Activated CD4-positive, alpha-beta memory T cell treated with anti-CD3 and anti-CD28 coated beads, Interleukin-2, amount 10 ng/mL, durations not matched to agents 7 days and 5 days (primary cell): ENCODE results near the gene SFI1. TPM values are rescaled to one million over a fixed set of nuclear protein-coding genes. Genes with fewer than 3 reads are reported as not detected.

Source experiments
- CTCF ChIA-PET: fragments of 350-600 bp; sonication (Branson Sonifier 250); formaldehyde crosslinking; loops from one replicate; lab custom pipeline; 2021; ENCODE audit warnings: antibody characterized with exemption, inconsistent platforms; lab: Charles Lee
- POLR2A ChIA-PET: fragments of 350-600 bp; sonication (Branson Sonifier 250); formaldehyde crosslinking; loops from one replicate; lab custom pipeline; 2021; ENCODE audit warnings: antibody characterized with exemption; lab: Charles Lee
- DNase-seq: peaks from one replicate; pipeline ENCODE4 v3.0.0-alpha.2; 2020
- H3K27ac Mint-ChIP-seq: one replicate; pipeline ENCODE4 v1.8.0; 2021; ENCODE audit warnings: mild to moderate bottlenecking, mixed read lengths
- H3K27me3 Mint-ChIP-seq: one replicate; pipeline ENCODE4 v1.8.0; 2021; ENCODE audit warnings: mixed read lengths
- H3K36me3 Mint-ChIP-seq: one replicate; pipeline ENCODE4 v1.8.0; 2021; ENCODE audit warnings: low read depth, mixed read lengths
- H3K4me1 Mint-ChIP-seq: one replicate; pipeline ENCODE4 v1.8.0; 2021; ENCODE audit warnings: mixed read lengths
- H3K4me3 Mint-ChIP-seq: one replicate; pipeline ENCODE4 v1.8.0; 2021; ENCODE audit warnings: mild to moderate bottlenecking, mixed read lengths
- H3K9me3 Mint-ChIP-seq: one replicate; pipeline ENCODE4 v1.8.0; 2021; ENCODE audit warnings: mixed read lengths
- total RNA-seq, 2 experiments: library from RNA; stranded (reverse); gene quantifications; one replicate each; pipeline ENCODE4 v1.2.3, GENCODE V29; 2021

The SFI1 gene
- total RNA-seq, 2 experiments from 2014 or later, result 140 to 145 TPM

- H3K9me3 Mint-ChIP-seq, result no peaks in the 10 kb centered on the region
- POLR2A ChIA-PET, result interaction anchor here (1.3 kb wide), 1 partner anchor 20 kb away, joined by 3 read pairs; no protein-coding TSS in a partner anchor
- no peak for DNase-seq
Observed at GRCh38 chr22:31625661-31626426, 129.5 kb downstream of the SFI1 start.

DNA sequence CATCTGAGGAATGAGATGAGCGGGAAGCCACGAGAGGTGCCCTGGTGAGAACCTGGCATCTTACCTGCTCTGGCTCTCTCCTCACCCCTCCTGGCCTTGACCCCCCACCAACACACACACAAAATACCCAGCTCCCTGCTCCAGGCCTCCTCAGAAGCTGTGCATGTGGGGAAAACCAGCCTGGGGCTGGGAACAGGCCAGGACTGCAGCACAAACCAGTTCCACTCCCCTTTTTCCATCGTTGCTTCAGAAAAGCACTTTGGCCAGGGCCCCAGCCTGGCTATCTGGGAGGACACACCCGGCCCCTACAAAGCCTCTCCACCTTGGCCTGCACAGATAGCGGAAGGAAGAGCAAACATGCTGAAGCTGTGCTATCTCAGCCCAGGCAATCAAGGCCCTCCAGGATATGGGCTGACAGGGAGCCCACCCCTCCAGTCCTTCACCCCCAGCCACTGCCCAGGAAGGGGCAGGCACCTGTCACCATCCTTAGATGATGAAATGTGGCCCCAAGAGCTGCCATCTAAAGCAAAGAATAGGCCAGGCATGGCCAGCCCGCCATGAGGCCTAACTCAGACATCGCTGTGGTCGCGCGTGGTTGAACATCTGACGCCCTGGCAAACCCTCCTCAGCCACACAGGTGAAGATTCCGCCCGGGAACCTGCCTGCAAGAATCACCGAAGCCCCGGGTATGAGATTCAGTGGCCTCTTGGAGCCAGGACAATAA is 130.3 kb downstream of the SFI1 start:
- no peaks in the 10 kb centered on the region for H3K9me3 Mint-ChIP-seq
- ChIA-PET CTCF (no interaction called here), POLR2A (interaction anchor here (1.3 to 1.8 kb wide), 2 partner anchors 13 to 21 kb away, joined by 3 to 7 read pairs; no protein-coding TSS in a partner anchor)
- no peak overlapping the region for H3K4me3 Mint-ChIP-seq
- peaks cover 3% of the 10 kb centered on the region for H3K36me3 Mint-ChIP-seq
- DNase-seq, result no peak
- peaks cover 38% of the 10 kb centered on the region for H3K4me1 Mint-ChIP-seq
- peak overlapping the region; percentile 16 for H3K27ac Mint-ChIP-seq
- no peaks in the 10 kb centered on the region for H3K27me3 Mint-ChIP-seq

More at GRCh38 chr22:31625661-31626426, 129.5 kb downstream of the SFI1 start:
- Mint-ChIP-seq H3K27me3 (no peaks in the 10 kb centered on the region), H3K36me3 (peaks cover 3% of the 10 kb centered on the region), H3K27ac (no peak overlapping the region), H3K4me3 (no peak overlapping the region), H3K4me1 (peaks cover 32% of the 10 kb centered on the region)
- CTCF ChIA-PET, result no interaction called here

DNA sequence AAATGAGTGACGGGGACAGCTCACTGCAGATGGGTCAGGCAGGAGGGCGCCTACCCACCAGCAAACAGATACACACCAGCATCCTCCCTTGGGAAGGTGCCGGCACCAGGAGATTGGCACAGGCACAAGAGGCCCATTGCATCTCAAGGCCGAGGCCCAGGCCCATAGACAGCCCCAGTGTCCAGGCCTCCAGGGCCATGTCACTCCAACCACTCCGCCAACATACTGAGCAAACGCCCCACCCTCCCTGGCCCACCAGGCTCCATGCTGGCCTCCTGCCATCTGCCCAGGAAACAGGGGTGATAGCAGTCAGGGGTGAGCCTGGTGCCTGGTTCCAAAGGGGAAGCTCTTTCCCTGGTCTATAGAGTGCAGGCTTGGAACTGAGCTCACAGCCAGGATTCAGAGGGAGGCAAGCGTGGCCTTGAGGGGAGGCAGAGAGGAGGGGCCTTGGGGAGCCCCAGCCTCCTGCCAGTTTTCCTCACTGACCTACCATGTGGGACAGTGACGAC is 130.9 kb downstream of the SFI1 start:
- Mint-ChIP-seq H3K4me1 (peaks cover 38% of the 10 kb centered on the region), H3K36me3 (peaks cover 3% of the 10 kb centered on the region), H3K9me3 (no peaks in the 10 kb centered on the region), H3K27ac (peak overlapping the region; percentile 21), H3K27me3 (no peaks in the 10 kb centered on the region), H3K4me3 (no peak overlapping the region)
- no peak for DNase-seq
- ChIA-PET CTCF (no interaction called here), POLR2A (interaction anchor here (1.3 to 1.8 kb wide), 2 partner anchors 14 to 22 kb away, joined by 3 to 7 read pairs; no protein-coding TSS in a partner anchor)

DNA sequence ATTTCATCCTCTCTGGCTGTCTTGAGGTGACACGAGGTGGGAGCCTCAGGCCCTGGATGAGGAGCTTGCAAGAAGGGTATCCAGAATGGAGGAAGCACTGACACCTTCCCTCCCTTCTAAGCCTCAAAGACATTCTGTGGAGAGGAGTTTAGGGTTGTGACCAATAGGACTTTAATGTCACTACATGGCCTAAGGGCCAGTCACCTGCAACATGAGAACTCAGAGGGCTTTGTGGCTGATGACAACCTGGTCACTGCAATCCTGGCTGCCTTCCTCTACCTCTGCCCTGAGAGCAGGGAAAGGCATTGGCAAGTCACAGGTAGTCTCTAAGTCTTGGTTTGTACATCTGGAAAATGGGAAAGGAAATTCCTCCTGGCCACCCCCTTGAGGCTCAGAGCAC is 132.0 kb downstream of the SFI1 start:
- Mint-ChIP-seq H3K36me3 (peaks cover 3% of the 10 kb centered on the region), H3K27me3 (no peaks in the 10 kb centered on the region), H3K4me1 (peaks cover 38% of the 10 kb centered on the region), H3K9me3 (no peaks in the 10 kb centered on the region), H3K27ac (peak overlapping the region; percentile 70), H3K4me3 (no peak overlapping the region)
- ChIA-PET POLR2A (no interaction called here), CTCF (no interaction called here)
- no peak for DNase-seq

DNA sequence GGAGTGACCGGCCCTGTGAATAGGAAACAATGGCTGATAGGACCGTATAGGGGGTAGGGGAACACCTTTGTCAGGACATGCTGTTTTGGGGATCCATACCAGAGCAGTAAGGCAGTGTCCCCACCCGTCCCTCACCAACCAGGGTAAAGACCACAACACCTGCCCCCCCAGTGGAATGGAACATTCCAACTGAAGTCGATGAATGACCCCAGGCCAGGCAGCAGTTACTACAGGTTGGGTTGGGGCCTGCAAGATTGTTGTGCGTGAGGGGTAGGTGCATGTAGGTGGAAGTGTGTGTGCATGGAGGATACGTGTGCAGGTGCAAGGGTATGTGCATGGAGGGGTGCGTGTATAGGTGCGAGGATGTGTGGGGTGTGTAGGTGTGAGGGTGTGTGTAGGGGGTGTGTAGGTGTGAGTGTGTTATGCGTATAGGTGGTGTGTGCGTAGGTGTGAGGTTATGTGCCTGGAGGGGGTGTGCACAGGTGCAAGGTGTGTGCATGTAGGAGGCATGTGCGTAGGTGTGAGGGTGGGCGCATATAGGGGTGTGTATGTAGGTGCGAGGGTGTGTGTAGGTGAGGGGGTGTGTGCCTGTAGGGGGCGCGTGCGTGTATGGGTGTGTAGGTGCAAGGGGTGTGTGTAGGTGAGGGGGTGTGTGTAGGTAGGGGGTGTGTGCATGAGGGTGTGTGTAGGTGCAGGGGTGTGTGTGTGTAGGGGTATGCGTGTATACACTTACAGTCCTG is 132.8 kb downstream of the SFI1 start:
- ChIA-PET POLR2A (interaction anchor here (0.9 to 2.5 kb wide), 7 partner anchors 8 to 177 kb away, joined by 3 to 29 read pairs (median 11); partner anchors contain the start of gene PISD), CTCF (interaction anchor here (2.0 to 2.5 kb wide), 4 partner anchors 33 to 341 kb away, joined by 4 to 23 read pairs (median 10); partner anchors contain the start of gene PISD)
- no peak for DNase-seq
- no peaks in the 10 kb centered on the region for H3K27me3 Mint-ChIP-seq
- peaks cover 42% of the 10 kb centered on the region for H3K4me1 Mint-ChIP-seq
- peaks cover 3% of the 10 kb centered on the region for H3K36me3 Mint-ChIP-seq
- H3K9me3 Mint-ChIP-seq, result no peaks in the 10 kb centered on the region
- H3K4me3 Mint-ChIP-seq, result peak overlapping the region; percentile 78
- H3K27ac Mint-ChIP-seq, result peak overlapping the region; percentile 70

- CTCF ChIA-PET, result interaction anchor here (0.8 to 3.5 kb wide), 17 partner anchors 9 to 341 kb away, joined by 3 to 23 read pairs (median 4); partner anchors contain the start of genes PATZ1 and PISD
- no peak for DNase-seq
- no peaks in the 10 kb centered on the region for H3K27me3 Mint-ChIP-seq
Observed at GRCh38 chr22:31629741-31630184, 133.4 kb downstream of the SFI1 start.

DNA sequence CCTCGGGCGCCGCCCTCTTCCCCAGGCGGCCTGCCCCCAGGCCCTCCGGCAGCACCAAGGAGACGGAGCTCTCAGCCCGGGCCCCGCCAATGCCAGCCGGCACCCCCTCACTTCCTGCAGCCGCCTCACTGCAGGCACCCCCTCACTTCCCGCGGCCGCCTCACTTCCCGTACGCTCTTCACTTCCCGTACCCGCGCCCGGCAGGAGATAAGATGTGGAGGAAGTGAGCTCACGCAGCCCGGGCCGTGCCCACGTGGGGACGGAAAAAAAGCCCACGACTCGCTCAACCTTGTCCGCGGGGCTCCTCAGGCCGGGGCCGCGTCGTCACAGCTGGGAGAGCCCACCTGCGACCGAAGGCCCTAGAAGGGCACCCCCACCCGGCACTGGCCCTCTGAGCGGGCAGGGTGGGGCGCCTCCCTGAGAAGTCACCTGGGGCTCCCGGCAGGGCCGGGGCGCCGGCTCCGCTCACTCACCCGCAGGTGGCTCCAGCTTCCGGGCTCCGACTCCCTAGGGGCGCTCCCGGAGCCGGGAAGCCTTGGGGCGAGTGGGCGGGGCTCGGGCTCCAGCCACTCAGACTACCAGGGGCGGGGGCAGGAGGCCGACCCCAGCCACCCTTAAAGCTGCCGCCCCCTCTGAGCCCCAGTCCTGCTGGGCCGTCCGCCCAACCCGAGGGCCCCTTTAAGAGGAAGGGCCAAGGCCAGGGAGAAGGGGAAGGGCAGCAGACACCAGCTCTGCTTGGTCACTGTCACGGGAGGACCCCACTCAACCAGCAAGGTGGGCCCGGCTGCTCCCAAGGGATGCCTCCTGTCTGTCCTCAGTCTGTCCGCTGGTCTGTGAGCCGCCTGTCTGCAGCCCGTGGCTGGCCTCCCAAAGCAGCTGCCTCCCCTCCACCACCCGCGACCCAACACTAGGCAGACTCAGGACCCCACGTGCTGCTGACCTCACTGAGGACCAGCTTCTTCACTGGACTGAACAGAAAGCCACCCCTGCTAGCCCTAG is 134.3 kb downstream of the SFI1 start:
- H3K36me3 Mint-ChIP-seq, result peaks cover 2% of the 10 kb centered on the region
- CTCF ChIA-PET, result interaction anchor here (0.6 to 3.5 kb wide), 18 partner anchors 10 to 340 kb away, joined by 3 to 23 read pairs (median 4); partner anchors contain the start of genes PATZ1 and PISD
- POLR2A ChIA-PET, result interaction anchor here (0.6 to 2.5 kb wide), 30 partner anchors 8 to 340 kb away, joined by 3 to 29 read pairs (median 5); partner anchors contain the start of genes DEPDC5, DRG1, EIF4ENIF1 and PATZ1
- DNase-seq, result peak; percentile 89
- peak overlapping the region; percentile 78 for H3K4me3 Mint-ChIP-seq
- no peaks in the 10 kb centered on the region for H3K27me3 Mint-ChIP-seq
- H3K9me3 Mint-ChIP-seq, result no peaks in the 10 kb centered on the region
- peak overlapping the region; percentile 83 for H3K27ac Mint-ChIP-seq
- peaks cover 43% of the 10 kb centered on the region for H3K4me1 Mint-ChIP-seq

More at GRCh38 chr22:31629741-31630184, 133.4 kb downstream of the SFI1 start:
- H3K4me3 Mint-ChIP-seq, result peak overlapping the region; percentile 78
- peaks cover 3% of the 10 kb centered on the region for H3K36me3 Mint-ChIP-seq
- peaks cover 42% of the 10 kb centered on the region for H3K4me1 Mint-ChIP-seq
- H3K9me3 Mint-ChIP-seq, result no peaks in the 10 kb centered on the region
- POLR2A ChIA-PET, result interaction anchor here (0.6 to 2.5 kb wide), 19 partner anchors 9 to 339 kb away, joined by 3 to 29 read pairs (median 6); partner anchors contain the start of genes DEPDC5, DRG1, EIF4ENIF1 and PATZ1
- H3K27ac Mint-ChIP-seq, result peak overlapping the region; percentile 70

DNA sequence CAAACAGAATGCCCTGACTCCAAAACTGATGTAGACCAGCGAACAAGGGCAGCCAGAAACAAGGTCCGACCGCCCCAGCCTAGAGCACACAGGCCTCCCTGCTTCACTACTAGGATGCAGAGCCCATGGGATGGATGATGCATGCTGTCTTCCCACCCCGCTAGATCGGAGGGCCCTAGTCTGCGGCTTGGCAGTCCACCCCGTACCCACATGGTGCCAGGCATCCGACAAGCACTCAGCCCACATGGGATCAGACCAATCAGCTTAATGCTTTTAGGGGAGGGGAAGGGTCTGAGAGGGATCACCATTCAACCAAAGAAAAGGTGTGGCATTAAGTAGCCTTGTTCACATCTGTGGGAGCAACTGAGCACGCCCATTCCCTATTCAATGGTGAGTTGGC is 135.1 kb downstream of the SFI1 start:
- ChIA-PET POLR2A (interaction anchor here (0.6 to 2.5 kb wide), 16 partner anchors 8 to 339 kb away, joined by 3 to 29 read pairs (median 6); partner anchors contain the start of genes DEPDC5, EIF4ENIF1, PATZ1 and PIK3IP1), CTCF (interaction anchor here (0.6 to 3.5 kb wide), 7 partner anchors 30 to 285 kb away, joined by 3 to 23 read pairs (median 6); partner anchors contain the start of genes PATZ1 and PISD)
- no peak for DNase-seq
- Mint-ChIP-seq H3K27ac (peak overlapping the region; percentile 68), H3K4me1 (peaks cover 37% of the 10 kb centered on the region), H3K4me3 (peak overlapping the region; percentile 65), H3K27me3 (no peaks in the 10 kb centered on the region), H3K9me3 (no peaks in the 10 kb centered on the region), H3K36me3 (no peaks in the 10 kb centered on the region)

DNA sequence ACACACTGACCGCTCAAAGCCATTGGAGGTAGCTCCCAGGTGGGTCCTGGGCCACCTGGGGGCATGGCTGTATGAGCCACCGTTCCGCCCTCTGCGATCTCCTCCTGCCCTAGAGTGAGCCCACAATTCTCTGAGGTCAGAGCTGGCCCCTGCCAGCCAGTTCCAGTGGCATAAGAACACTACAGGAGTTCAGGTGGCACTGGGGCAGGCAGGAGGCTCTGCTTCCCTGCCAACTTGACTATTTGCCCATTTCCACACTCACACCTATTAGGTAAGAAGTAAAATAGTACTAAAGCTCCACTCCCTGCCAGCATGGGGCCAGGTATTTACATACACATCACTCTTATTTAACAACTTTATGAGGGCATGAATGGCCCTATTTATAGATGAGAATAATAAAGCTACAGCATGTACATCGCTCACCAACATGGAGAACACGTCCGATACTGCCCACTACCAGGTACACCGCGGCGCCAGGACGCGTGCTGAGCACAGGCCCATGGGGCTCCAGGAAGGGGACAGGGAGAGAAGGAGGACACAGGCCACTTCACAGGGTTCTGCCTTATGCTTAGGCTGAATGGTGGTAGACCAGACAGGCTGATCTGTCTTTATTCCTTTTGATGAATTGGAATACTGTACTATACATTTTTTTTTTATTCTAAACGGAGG is 139.4 kb downstream of the SFI1 start:
- no peaks in the 10 kb centered on the region for H3K9me3 Mint-ChIP-seq
- no peak for DNase-seq
- H3K27me3 Mint-ChIP-seq, result no peaks in the 10 kb centered on the region
- no peaks in the 10 kb centered on the region for H3K36me3 Mint-ChIP-seq
- CTCF ChIA-PET, result interaction anchor here (0.7 to 1.7 kb wide), 5 partner anchors 8 to 91 kb away, joined by 3 to 4 read pairs (median 3); no protein-coding TSS in a partner anchor
- H3K4me3 Mint-ChIP-seq, result no peak overlapping the region
- H3K4me1 Mint-ChIP-seq, result peaks cover 38% of the 10 kb centered on the region
- H3K27ac Mint-ChIP-seq, result peak overlapping the region; percentile 28
- POLR2A ChIA-PET, result interaction anchor here (1.5 kb wide), 1 partner anchor 26 kb away, joined by 5 read pairs; the partner anchor contains the start of gene PISD

DNA sequence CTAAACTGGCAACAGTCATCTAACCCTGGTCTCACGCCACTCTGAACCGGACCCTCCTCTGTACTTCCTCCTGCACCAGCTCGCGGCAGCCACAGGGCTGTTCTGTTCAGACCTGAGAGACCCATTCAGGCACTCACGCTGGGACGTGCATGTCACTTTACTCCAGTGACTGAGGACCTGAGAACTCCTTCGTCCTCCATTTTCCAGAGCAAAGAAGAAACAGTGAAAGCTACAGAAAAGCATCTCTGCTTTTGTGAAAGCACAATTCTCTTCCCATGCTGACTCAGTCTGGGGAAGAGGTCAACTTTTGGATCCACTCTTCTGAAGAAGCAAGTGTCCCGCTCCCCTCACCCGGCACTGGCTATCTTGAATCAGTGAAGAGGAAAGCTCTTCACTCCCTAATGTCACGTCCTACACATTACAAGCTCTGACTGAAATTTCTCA is 141.1 kb downstream of the SFI1 start:
- CTCF ChIA-PET, result interaction anchor here (1.1 to 1.9 kb wide), 4 partner anchors 25 to 186 kb away, joined by 4 to 6 read pairs (median 4); partner anchors contain the start of gene PISD
- Mint-ChIP-seq H3K9me3 (no peaks in the 10 kb centered on the region), H3K27ac (peak overlapping the region; percentile 26), H3K36me3 (peaks cover 4% of the 10 kb centered on the region), H3K27me3 (no peaks in the 10 kb centered on the region), H3K4me1 (peaks cover 36% of the 10 kb centered on the region), H3K4me3 (no peak overlapping the region)
- no peak for DNase-seq
- POLR2A ChIA-PET, result no interaction called here
